HepG2 (cell line): ENCODE measurements around the gene ELMOD3. TPM values are rescaled to one million over a fixed set of nuclear protein-coding genes. Genes with fewer than 3 reads are reported as not detected.

Experiments
- FUBP1 ChIP-seq: sonication (generic); formaldehyde crosslinking; IDR thresholded peaks from 2 replicates; pipeline ENCODE4 v1.5.1; 2020; ENCODE audit warnings: missing genetic modification reagents, mild to moderate bottlenecking, borderline replicate concordance
- HDAC1 ChIP-seq: sonication (generic); formaldehyde crosslinking; IDR thresholded peaks from 2 replicates; pipeline ENCODE4 v1.5.1; 2020; ENCODE audit warnings: mild to moderate bottlenecking, missing genetic modification reagents
- IKZF1 ChIP-seq: fragments of 450-650 bp; IDR thresholded peaks from 2 replicates; pipeline ENCODE4 v1.7.1; 2016
- JARID2 ChIP-seq: sonication (generic); formaldehyde crosslinking; IDR thresholded peaks from 2 replicates; pipeline ENCODE4 v1.8.1; 2023; ENCODE audit warnings: missing genetic modification reagents, inconsistent platforms; ENCODE audit not compliant: insufficient replicate concordance
- KDM2A ChIP-seq: sonication (generic); formaldehyde crosslinking; IDR thresholded peaks from 2 replicates; pipeline ENCODE4 v1.4.0; 2020; ENCODE audit warnings: low read depth, missing genetic modification reagents, borderline replicate concordance
- REST ChIP-seq, 2 experiments: IDR thresholded peaks; 2 replicates each; pipeline ENCODE4 v1.6.1; 2011 to 2012; ENCODE audit warnings: low read length in 2 of 2, borderline replicate concordance in 1 of 2, low read depth in 1 of 2, mild to moderate bottlenecking in 1 of 2, moderate library complexity in 1 of 2
- SOX13 ChIP-seq, 3 experiments: fragments of 450-650 bp in 1 of 3; sonication (generic) in 1 of 3; formaldehyde crosslinking in 1 of 3; IDR thresholded peaks in 2 of 3; conservative IDR thresholded peaks in 1 of 3; 2 replicates each; pipeline versions ENCODE4 v1.5.0 to v1.6.1; 2016 to 2020; ENCODE audit warnings: antibody characterized with exemption in 1 of 3, mild to moderate bottlenecking in 1 of 3, missing compliant biosample characterization in 1 of 3, missing genetic modification reagents in 1 of 3, moderate library complexity in 1 of 3
- ZHX2 ChIP-seq, 2 experiments: sonication (generic) in 1 of 2; formaldehyde crosslinking in 1 of 2; IDR thresholded peaks; 2 replicates each; pipeline versions ENCODE4 v1.6.1 to v1.9.0; 2014 to 2022; ENCODE audit warnings: antibody characterized with exemption in 1 of 2, borderline replicate concordance in 1 of 2, inconsistent platforms in 1 of 2, low read depth in 1 of 2, missing genetic modification reagents in 1 of 2
- ZNF256 ChIP-seq: sonication (generic); formaldehyde crosslinking; conservative IDR thresholded peaks from 2 replicates; pipeline ENCODE4 v1.4.0; 2020; ENCODE audit warnings: missing genetic modification reagents
- ZNF501 ChIP-seq: sonication (generic); formaldehyde crosslinking; IDR thresholded peaks from 2 replicates; pipeline ENCODE4 v1.5.1; 2020; ENCODE audit warnings: mild to moderate bottlenecking, moderate library complexity, missing genetic modification reagents
- ZNF841 ChIP-seq: sonication (generic); formaldehyde crosslinking; IDR thresholded peaks from 2 replicates; pipeline ENCODE4 v1.8.1; 2023; ENCODE audit warnings: missing genetic modification reagents, borderline replicate concordance
- polyA plus RNA-seq, 8 experiments: library from polyadenylated mRNA; depleted of rRNA in 3 of 8; stranded (reverse) in 7 of 8; unstranded in 1 of 8; fragments of >200 nt; fragmentation: Illumina TruSeq in 4 of 8; extraction: Trizol in 4 of 8; gene quantifications; 2 replicates each; pipeline versions ENCODE4 v1.2.1 to v1.2.3, GENCODE V29; 2011 to 2016; ENCODE audit warnings: low read depth in 4 of 8, missing spikeins in 1 of 8, mixed read lengths in 1 of 8; ENCODE audit not compliant: insufficient read depth in 1 of 8
- total RNA-seq, 5 experiments: library from RNA; depleted of rRNA; stranded (reverse); fragments of >200 nt; fragmentation: Illumina TruSeq; extraction: Trizol; gene quantifications; 2 replicates each; pipeline ENCODE4 v1.2.3, GENCODE V29; 2016; ENCODE audit warnings: low read depth in 1 of 5

Gene ELMOD3
- total and polyA plus RNA-seq, 2 of the 13 experiments (the other 11 are each of a cell fraction or from before 2014, with no cell fraction given), result 13.3 to 19.5 TPM

- TF ChIP-seq KDM2A (CRISPR knock-in tag), result peak; percentile 73
- no peak for TF ChIP-seq FUBP1
- TF ChIP-seq REST (IDR thresholded peaks at IDR 0.05; ENCODE audit: borderline replicate concordance in 1 of 2, low read depth in 1 of 2, low read length in 2 of 2), result peak in 1 of 2 experiments; percentile 88; a peak in 2 of 4 replicates
- TF ChIP-seq HDAC1, result peak; percentile 56
- TF ChIP-seq ZNF501 (CRISPR knock-in tag), result peak; percentile 95
- peak; percentile 85 for TF ChIP-seq ZNF256 (CRISPR knock-in tag)
- no peak; the same call in 1 of the 2 replicates for TF ChIP-seq ZHX2 (IDR thresholded peaks at IDR 0.05; ENCODE audit: low read depth)
- TF ChIP-seq ZHX2 (CRISPR knock-in tag; IDR thresholded peaks at IDR 0.05; ENCODE audit: borderline replicate concordance), result peak; percentile 87; the same call in 1 of the 2 replicates
- no peak for TF ChIP-seq JARID2
- TF ChIP-seq IKZF1, result no peak
- TF ChIP-seq SOX13 (IDR thresholded peaks at IDR 0.05), result 0 out of 2 replicates have a peak, but pooled peaks have one; percentile 11
- TF ChIP-seq SOX13 (CRISPR knock-in tag; conservative IDR thresholded peaks at IDR 0.05 in 1 of 2, IDR thresholded peaks at IDR 0.05 in 1 of 2), result peak in 1 of 2 experiments; percentile 60; a peak in 2 of 4 replicates
- TF ChIP-seq ZNF841, result no peak
Measured at GRCh38 chr2:85354286-85355072, at the start of gene ELMOD3, which contains the start of gene RETSAT (continued).
